Spinal cord (tissue), 10 donors: ENCODE data around the gene ADAMTSL4. TPM values are rescaled to one million over a fixed set of nuclear protein-coding genes. Genes with fewer than 3 reads are reported as not detected.

ENCODE experiments used
- DNase-seq, 6 donors: peaks; one replicate each; pipeline versions ENCODE4 v3.0.0 to v3.0.0-alpha.2; 2013 to 2015; ENCODE audit warnings: low spot score in 6 of 6, low read depth in 4 of 6
- H3K27ac ChIP-seq: one replicate; pipeline ENCODE4 v1.5.1; 2013; ENCODE audit warnings: low read depth, low read length, control low read depth
- H3K27me3 ChIP-seq: one replicate; pipeline ENCODE4 v1.6.1; 2013; ENCODE audit warnings: low read length; ENCODE audit not compliant: control insufficient read depth, insufficient read depth
- H3K36me3 ChIP-seq: one replicate; pipeline ENCODE4 v1.6.1; 2013; ENCODE audit warnings: low read length; ENCODE audit not compliant: control insufficient read depth, insufficient read depth
- H3K4me1 ChIP-seq: one replicate; pipeline ENCODE4 v1.6.1; 2013; ENCODE audit warnings: low read length; ENCODE audit not compliant: control insufficient read depth, insufficient read depth
- H3K4me3 ChIP-seq: one replicate; pipeline ENCODE4 v1.5.1; 2013; ENCODE audit warnings: low read depth, low read length, control low read depth
- H3K9me3 ChIP-seq: one replicate; pipeline ENCODE4 v1.6.1; 2013; ENCODE audit warnings: low read length; ENCODE audit not compliant: control insufficient read depth, insufficient read depth
- WGBS: methylation state at CpG from one replicate; pipeline ENCODE4 v1.1.5; 2013; ENCODE audit warnings: missing lambda C conversion rate; ENCODE audit not compliant: insufficient coverage; 5-methylcytosine and 5-hydroxymethylcytosine counted together
- polyA plus RNA-seq, 2 donors: library from polyadenylated mRNA; unstranded; fragments of 120-200 nt; gene quantifications; one replicate each; pipeline ENCODE4 v1.2.1, GENCODE V29; 2013; ENCODE audit not compliant: insufficient read length in 2 of 2
- total RNA-seq, 2 donors: library from RNA; depleted of rRNA in 1 of 2; stranded (reverse); fragments of 120-200 nt in 1 of 2; fragments of >200 nt in 1 of 2; gene quantifications; one replicate each; pipeline versions ENCODE4 v1.2.3 to v1.2.4, GENCODE V29; 2013 to 2014
- donor health status: healthy.

ADAMTSL4 gene
- total and polyA plus RNA-seq, 4 donors, result 2.6 to 19.1 (median 10.4) TPM

DNA sequence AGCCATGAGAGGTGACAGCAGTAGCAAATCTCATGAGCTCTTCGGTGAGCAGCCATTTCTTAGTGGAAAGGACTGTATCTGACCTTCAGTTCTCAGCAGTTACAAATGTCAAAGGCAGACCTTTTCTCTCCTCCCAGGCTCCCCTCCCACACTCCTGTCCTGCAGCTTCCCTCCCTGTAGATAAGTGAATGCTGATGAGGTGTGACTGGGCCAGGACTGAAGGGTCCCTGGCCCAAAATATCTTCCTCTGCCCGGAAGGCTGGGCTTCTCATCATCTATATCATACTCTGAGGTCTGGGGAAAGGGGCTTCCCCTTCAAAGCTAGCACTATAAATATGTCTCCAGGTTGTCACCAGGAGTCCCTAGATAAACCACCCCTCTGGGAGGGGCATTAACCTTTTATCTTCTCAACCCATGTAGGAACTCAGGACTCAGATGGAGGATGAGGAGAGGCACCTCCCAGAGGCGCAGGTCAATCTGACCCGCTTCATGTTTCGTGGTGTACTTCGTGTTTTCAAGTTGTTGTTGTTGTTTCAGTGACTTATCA is 3.6 kb upstream of the ADAMTSL4 start:
- Histone ChIP-seq H3K4me3 (no peak overlapping the region), H3K4me1 (peaks cover 24% of the 10 kb centered on the region), H3K27ac (no peak overlapping the region), H3K36me3 (no peaks in the 10 kb centered on the region), H3K27me3 (peaks cover 8% of the 10 kb centered on the region), H3K9me3 (no peaks in the 10 kb centered on the region)
- WGBS, result no CpG with 5 or more reads among the region's 6 CpGs
- no peak for DNase-seq

DNA sequence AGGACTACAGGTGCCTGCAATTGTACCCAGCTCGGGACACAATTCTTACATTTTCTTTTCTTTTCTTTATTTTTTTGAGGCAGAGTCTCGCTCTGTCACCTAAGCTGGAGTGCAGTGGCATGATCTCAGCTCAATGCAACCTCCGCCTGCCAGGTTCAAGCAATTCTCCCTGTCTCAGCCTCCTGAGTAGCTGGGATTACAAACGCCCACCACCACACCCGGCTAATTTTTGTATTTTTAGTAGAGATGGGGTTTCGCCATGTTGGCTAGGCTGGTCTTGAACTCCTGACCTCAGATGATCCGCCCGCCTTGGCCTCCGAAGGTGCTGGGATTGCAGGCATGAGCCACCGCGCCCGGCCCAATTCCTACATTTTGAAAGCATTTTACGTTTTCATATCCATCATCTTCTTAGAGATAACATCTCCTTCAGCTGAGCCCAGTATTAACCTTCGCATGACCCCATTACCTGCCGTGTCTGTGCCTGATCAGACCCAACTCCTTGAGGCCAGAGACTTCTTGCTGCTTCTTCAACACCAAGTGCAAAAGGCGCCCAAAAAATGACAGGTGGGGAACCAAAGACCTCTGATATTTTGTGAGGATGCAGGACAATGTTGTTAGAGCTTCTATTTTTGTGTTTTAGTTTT is 2.8 kb upstream of the ADAMTSL4 start:
- Histone ChIP-seq H3K27ac (no peak overlapping the region), H3K4me3 (no peak overlapping the region), H3K9me3 (no peaks in the 10 kb centered on the region), H3K36me3 (no peaks in the 10 kb centered on the region), H3K27me3 (peaks cover 8% of the 10 kb centered on the region), H3K4me1 (peaks cover 27% of the 10 kb centered on the region)
- WGBS, result 92% methylated on average over 11 of the region's 16 CpGs
- no peak for DNase-seq

DNA sequence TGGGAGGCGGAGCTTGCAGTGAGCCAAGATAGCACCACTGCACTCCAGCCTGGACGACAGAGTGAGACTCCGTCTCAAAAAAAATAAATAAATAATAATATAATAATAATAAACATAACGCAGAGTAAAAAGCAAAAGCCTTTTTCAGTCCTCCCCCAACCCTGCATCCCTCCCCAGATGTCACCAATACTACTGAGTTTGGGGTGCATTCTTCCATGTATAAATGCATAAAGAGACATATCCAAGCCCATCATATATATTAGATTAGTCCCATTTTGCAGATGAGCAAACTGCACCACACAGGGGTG is 930 bp upstream of the ADAMTSL4 start:
- Histone ChIP-seq H3K4me3 (peak overlapping the region; percentile 44), H3K9me3 (no peaks in the 10 kb centered on the region), H3K27me3 (peaks cover 8% of the 10 kb centered on the region), H3K4me1 (peaks cover 40% of the 10 kb centered on the region), H3K36me3 (peaks cover 2% of the 10 kb centered on the region), H3K27ac (no peak overlapping the region)
- no CpG with 5 or more reads among the region's 4 CpGs for WGBS
- DNase-seq, result no peak

DNA sequence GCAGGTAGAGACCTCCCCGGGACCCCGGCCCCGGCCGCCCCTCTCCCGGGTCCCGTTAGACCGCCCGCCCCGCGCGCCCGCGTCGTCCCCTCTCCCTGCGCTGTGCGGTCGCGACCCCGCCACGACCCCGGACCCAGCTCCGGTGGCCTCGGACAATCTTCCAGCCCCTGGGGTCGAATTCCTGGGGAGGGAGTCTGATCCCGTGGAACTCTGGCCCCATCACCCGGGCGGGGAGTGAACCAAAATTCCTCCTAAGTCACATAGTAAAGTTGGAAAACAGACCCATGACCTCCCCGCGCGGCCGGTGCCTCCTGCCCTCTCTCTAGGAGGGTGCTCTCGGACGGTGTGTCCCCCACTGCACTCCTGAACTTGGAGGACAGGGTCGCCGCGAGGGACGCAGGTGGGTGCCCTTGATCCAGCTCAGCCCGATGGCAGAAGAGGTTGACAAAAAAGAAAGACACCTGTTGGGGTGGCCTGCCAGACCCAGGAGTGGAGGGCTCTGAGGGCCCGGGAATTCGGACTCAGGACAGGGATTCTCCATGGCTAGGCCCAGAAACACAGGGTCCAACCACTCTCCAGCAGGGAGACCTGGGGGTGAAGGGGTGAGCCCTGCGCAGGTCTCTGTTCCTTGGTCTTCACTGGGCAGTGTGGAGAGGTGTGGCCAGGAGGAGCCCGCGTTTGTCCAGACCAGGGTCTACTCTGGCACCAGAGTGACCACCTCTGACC is 451 bp downstream of the ADAMTSL4 start:
- peaks cover 16% of the 10 kb centered on the region for H3K36me3 ChIP-seq
- H3K9me3 ChIP-seq, result no peaks in the 10 kb centered on the region
- 19% methylated on average over 43 of the region's 43 CpGs for WGBS
- DNase-seq, result no peak
- peaks cover 37% of the 10 kb centered on the region for H3K4me1 ChIP-seq
- peak overlapping the region; percentile 52 for H3K27ac ChIP-seq
- H3K27me3 ChIP-seq, result peaks cover 8% of the 10 kb centered on the region
- peak overlapping the region; percentile 27 for H3K4me3 ChIP-seq

DNA sequence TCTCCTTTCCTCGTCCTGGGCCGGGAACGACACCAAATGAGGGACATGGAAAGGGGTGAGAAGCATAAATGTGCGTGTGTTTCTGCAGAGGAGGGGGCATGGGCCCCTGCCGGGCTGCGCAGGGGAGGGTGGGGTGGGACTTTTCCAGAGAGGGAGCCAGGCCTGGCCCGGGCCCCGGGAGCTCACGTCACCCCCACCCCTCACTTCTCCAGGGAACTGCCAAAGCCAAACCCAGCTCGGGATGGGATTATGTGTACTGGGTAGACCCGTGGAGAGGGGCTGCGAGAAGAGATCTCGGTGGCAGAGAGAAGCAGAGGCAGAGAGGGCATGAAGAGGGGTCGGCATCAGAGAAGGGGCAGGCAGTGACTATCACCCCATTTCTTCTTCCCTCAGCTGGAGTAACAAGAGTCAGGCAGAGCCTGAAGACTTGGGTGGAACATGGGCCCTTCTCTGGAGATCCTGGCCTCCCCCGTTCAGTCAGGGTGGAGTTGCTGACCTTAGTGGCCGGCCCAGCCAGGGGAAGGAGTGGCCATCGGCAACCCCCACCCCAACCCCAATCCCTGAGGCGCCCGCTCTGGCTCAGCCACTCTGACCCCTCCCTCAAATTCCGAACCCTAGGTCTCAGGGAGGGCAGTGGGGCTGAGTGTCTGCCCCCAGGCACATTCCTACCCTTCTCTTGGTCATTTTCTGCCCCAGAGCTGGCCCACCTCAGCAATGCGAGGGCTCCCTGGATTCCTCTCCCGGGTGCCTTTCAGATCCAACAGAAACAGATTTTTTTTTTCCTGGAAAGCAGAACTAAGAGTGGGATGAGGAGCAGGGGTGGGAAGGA is 1.2 kb downstream of the ADAMTSL4 start:
- WGBS, result 71% methylated on average over 9 of the region's 22 CpGs
- DNase-seq, result no peak
- peaks cover 19% of the 10 kb centered on the region for H3K36me3 ChIP-seq
- peak overlapping the region; percentile 14 for H3K4me3 ChIP-seq
- peaks cover 37% of the 10 kb centered on the region for H3K4me1 ChIP-seq
- H3K27ac ChIP-seq, result peak overlapping the region; percentile 52
- peaks cover 8% of the 10 kb centered on the region for H3K27me3 ChIP-seq
- H3K9me3 ChIP-seq, result no peaks in the 10 kb centered on the region

DNA sequence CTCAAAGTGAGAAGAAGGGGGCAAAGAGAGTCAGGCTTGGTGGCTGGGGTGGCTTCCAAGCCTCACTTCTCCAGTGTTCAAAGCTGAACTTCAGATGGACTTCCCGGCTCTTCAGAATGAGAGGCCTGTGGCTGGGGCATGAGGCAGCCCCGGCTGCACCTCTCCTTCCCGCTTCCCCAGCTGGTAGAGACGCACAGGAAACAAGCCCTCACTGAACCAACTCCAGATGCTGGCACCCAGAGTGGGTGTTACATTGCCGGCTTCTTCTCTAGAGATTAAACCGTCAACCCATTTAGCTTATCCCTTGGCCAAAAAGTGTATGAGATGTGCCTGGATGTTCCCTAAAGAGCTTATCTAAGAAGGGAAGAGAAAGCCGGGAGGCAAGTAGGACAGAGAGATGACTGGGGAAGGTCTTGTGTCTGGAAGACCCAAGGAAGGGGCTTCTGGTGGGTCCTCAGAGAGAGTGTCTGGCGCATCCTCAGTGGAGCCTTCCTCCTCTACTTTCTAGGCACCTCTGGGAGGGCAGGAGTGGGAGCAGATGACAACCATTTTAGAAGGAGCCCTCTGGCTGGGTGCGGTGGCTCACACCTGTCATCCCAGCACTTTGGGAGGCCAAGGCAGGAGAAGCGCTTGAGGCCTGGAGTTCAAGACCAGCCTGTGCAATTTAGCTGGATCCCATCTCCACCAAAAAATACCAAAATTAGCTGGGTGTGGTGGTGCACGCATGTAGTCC is 2.0 kb downstream of the ADAMTSL4 start:
- 83% methylated on average over 6 of the region's 11 CpGs for WGBS
- H3K4me3 ChIP-seq, result no peak overlapping the region
- peaks cover 8% of the 10 kb centered on the region for H3K27me3 ChIP-seq
- peaks cover 24% of the 10 kb centered on the region for H3K36me3 ChIP-seq
- H3K4me1 ChIP-seq, result peaks cover 37% of the 10 kb centered on the region
- H3K9me3 ChIP-seq, result no peaks in the 10 kb centered on the region
- no peak for DNase-seq
- H3K27ac ChIP-seq, result peak overlapping the region; percentile 22

DNA sequence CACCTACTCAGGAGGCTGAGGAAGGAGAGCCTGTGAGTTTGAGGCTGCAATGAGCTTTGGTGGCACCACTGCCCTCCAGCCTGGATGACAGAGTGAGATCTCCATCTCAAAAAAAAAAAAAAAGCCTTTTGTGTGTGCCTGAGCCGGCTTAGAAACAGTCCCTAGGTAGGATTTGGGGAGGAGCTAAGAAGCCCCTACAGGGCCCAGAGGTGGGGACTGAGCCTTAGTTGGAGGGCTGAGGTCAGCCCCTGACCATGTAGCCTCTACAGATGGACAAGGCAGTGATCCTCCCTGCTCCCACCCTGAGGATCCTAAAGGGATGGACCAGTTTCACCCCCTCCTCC is 2.5 kb downstream of the ADAMTSL4 start:
- peaks cover 37% of the 10 kb centered on the region for H3K4me1 ChIP-seq
- H3K27ac ChIP-seq, result no peak overlapping the region
- DNase-seq, result no peak
- no peak overlapping the region for H3K4me3 ChIP-seq
- WGBS, result no CpG with 5 or more reads among the region's 1 CpG
- peaks cover 8% of the 10 kb centered on the region for H3K27me3 ChIP-seq
- H3K9me3 ChIP-seq, result no peaks in the 10 kb centered on the region
- H3K36me3 ChIP-seq, result peaks cover 28% of the 10 kb centered on the region

DNA sequence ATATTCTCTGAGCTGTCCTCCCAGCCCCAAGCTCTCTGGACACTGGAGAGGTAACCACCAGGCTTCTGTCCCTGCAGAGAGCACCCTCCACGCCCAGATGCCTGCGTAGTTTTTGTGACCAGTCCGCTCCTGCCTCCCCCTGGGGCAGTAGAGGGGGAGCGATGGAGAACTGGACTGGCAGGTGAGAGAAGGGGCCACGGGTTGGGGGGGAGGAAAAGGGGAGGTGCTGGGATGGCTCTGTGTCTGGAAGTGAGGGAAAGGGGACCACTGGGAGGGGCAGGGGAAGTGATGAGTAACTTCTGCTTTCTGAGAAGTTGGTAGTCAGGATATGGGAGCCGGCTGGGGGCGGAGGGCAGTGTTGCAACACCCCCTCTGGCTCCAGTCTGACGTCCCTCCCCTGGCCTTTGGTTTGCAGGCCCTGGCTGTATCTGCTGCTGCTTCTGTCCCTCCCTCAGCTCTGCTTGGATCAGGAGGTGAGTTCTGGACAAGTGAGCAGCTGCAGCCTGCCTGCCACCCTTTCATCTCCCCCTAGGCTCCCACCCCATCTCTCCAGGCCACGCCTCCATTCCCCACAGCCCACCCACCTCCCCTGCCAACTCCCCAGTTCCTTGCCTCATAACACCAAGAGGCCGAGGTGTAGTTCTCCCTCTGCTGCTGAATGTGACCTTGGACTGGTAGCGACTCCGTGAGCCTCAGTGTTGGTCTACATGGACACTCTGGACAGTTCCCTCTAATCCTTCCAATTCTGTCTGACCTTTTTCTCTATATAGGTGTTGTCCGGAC is 3.1 kb downstream of the ADAMTSL4 start:
- Histone ChIP-seq H3K9me3 (no peaks in the 10 kb centered on the region), H3K36me3 (peaks cover 33% of the 10 kb centered on the region), H3K4me3 (no peak overlapping the region), H3K27ac (peak overlapping the region; percentile 25), H3K27me3 (peaks cover 8% of the 10 kb centered on the region), H3K4me1 (peaks cover 37% of the 10 kb centered on the region)
- DNase-seq, result no peak
- 46% methylated on average over 11 of the region's 13 CpGs for WGBS

DNA sequence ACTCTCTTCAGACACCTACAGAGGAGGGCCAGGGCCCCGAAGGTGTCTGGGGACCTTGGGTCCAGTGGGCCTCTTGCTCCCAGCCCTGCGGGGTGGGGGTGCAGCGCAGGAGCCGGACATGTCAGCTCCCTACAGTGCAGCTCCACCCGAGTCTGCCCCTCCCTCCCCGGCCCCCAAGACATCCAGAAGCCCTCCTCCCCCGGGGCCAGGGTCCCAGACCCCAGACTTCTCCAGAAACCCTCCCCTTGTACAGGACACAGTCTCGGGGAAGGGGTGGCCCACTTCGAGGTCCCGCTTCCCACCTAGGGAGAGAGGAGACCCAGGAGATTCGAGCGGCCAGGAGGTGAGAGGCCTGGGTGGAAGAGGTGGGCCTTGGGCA is 3.7 kb downstream of the ADAMTSL4 start:
- H3K27ac ChIP-seq, result peak overlapping the region; percentile 25
- 81% methylated on average over 10 of the region's 12 CpGs for WGBS
- peaks cover 8% of the 10 kb centered on the region for H3K27me3 ChIP-seq
- peaks cover 37% of the 10 kb centered on the region for H3K4me1 ChIP-seq
- H3K4me3 ChIP-seq, result no peak overlapping the region
- no peaks in the 10 kb centered on the region for H3K9me3 ChIP-seq
- H3K36me3 ChIP-seq, result peaks cover 39% of the 10 kb centered on the region
- DNase-seq, result no peak
